ENCODE measurements around the gene OSBPL10.
"Not testable (repeated sequence)": the region's sequence is repeated elsewhere in the genome, so short reads cannot be mapped to it uniquely, and the experiment has no call there.

OSBPL10 gene

GRCh38 chr3:31981206-31982181 lies at the start of gene OSBPL10, which contains the start of gene ZNF860:
TSS of gene OSBPL10 (minus strand) at chr3:31981262. CDS start at chr3:31981179, 83 bp downstream.
TSS of gene ZNF860 (plus strand) at chr3:31981750. CDS start at chr3:31989080, 7,330 bp downstream.
- peak; percentile 21 to 65 for DNase-seq

GRCh38 chr3:32026593-32026992 lies 45.5 kb upstream of the OSBPL10 start:
- DNase-seq: no peak

GRCh38 chr3:32022947-32023346 lies 41.9 kb upstream of the OSBPL10 start:
- no peak for DNase-seq

- no peak for DNase-seq
These were observed 40.7 kb upstream of the OSBPL10 start for GRCh38 chr3:32021748-32022147.

- DNase-seq: no peak
These were observed 40.1 kb upstream of the OSBPL10 start for GRCh38 chr3:32021155-32021554.

- DNase-seq: peak; percentile 22 to 41
These were observed 37.9 kb upstream of the OSBPL10 start for GRCh38 chr3:32018757-32019564.

GRCh38 chr3:32017286-32017685 lies 36.2 kb upstream of the OSBPL10 start:
- no peak for DNase-seq

- DNase-seq: not testable (repeated sequence)
These were observed 34.6 kb upstream of the OSBPL10 start for GRCh38 chr3:32015638-32016037.

- DNase-seq: not testable (repeated sequence)
These were observed 29.6 kb upstream of the OSBPL10 start for GRCh38 chr3:32010699-32011098.

- no peak for DNase-seq
These were observed 28.9 kb upstream of the OSBPL10 start for GRCh38 chr3:32009957-32010356.

- no peak for DNase-seq
These were observed 28.0 kb upstream of the OSBPL10 start for GRCh38 chr3:32009101-32009500.

GRCh38 chr3:32004113-32004765 lies 23.2 kb upstream of the OSBPL10 start:
- DNase-seq: no peak

- no peak for DNase-seq
These were observed 22.3 kb upstream of the OSBPL10 start for GRCh38 chr3:32003380-32003779.

GRCh38 chr3:32002561-32003368 lies 21.7 kb upstream of the OSBPL10 start:
- DNase-seq: no peak

- no peak for DNase-seq
These were observed 19.8 kb upstream of the OSBPL10 start for GRCh38 chr3:32000877-32001276.

GRCh38 chr3:31999907-32000439 lies 18.9 kb upstream of the OSBPL10 start:
- DNase-seq: no peak

GRCh38 chr3:31997500-31997899 lies 16.4 kb upstream of the OSBPL10 start:
- no peak for DNase-seq

- DNase-seq: no peak
These were observed 15.1 kb upstream of the OSBPL10 start for GRCh38 chr3:31996195-31996594.

- DNase-seq: not testable (repeated sequence)
These were observed 14.0 kb upstream of the OSBPL10 start for GRCh38 chr3:31995026-31995425.

- DNase-seq: no peak
These were observed 12.8 kb upstream of the OSBPL10 start for GRCh38 chr3:31993843-31994242.

GRCh38 chr3:31992995-31993394 lies 11.9 kb upstream of the OSBPL10 start:
- not testable (repeated sequence) for DNase-seq

GRCh38 chr3:31988271-31988670 lies 7.2 kb upstream of the OSBPL10 start:
- no peak for DNase-seq

Data from SHP77 (cell line).